DOHH2 (cell line): ENCODE results near the gene EPGN.

Source experiments
- EZH2phosphoT487 ChIP-seq: fragments of 200-600 bp; sonication (generic); IDR thresholded peaks from 2 replicates; pipeline ENCODE4 v1.6.1; 2017; ENCODE audit warnings: borderline replicate concordance, mild to moderate bottlenecking, antibody characterized with exemption, low read length, moderate library complexity, mixed read lengths
- TF ChIP-seq, protein P1 (sequence below): fragments of 200-600 bp; sonication (generic); IDR thresholded peaks from one replicate; pipeline ENCODE4 v1.5.1; 2014; ENCODE audit warnings: antibody characterized with exemption, mild to moderate bottlenecking, low read depth, low read length; ENCODE audit not compliant: poor library complexity, severe bottlenecking

GRCh38 chr4:74328501-74328900 is 20.2 kb downstream of the EPGN start:
- TF ChIP-seq, protein P1, sequence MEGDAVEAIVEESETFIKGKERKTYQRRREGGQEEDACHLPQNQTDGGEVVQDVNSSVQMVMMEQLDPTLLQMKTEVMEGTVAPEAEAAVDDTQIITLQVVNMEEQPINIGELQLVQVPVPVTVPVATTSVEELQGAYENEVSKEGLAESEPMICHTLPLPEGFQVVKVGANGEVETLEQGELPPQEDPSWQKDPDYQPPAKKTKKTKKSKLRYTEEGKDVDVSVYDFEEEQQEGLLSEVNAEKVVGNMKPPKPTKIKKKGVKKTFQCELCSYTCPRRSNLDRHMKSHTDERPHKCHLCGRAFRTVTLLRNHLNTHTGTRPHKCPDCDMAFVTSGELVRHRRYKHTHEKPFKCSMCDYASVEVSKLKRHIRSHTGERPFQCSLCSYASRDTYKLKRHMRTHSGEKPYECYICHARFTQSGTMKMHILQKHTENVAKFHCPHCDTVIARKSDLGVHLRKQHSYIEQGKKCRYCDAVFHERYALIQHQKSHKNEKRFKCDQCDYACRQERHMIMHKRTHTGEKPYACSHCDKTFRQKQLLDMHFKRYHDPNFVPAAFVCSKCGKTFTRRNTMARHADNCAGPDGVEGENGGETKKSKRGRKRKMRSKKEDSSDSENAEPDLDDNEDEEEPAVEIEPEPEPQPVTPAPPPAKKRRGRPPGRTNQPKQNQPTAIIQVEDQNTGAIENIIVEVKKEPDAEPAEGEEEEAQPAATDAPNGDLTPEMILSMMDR = no peak
- TF ChIP-seq EZH2phosphoT487 = no peak
